Epithelial cell of prostate (primary cell): Measurements from ENCODE around the gene ZSCAN25.
"Not testable (repeated sequence)": the region's sequence is repeated elsewhere in the genome, so short reads cannot be mapped to it uniquely, and the experiment has no call there.

Source experiments
- DNase-seq: peaks from one replicate; pipeline ENCODE4 v3.0.0-alpha.2; 2011; ENCODE audit warnings: low read depth, low spot score
- H3K27ac ChIP-seq: fragments of 450-650 bp; 2 replicates; pipeline ENCODE4 v1.5.1; 2017; ENCODE audit warnings: mild to moderate bottlenecking

Gene ZSCAN25

GRCh38 chr7:99642027-99642426 is 25.3 kb downstream of the ZSCAN25 start:
- H3K27ac ChIP-seq, result no peak overlapping the region
- no peak for DNase-seq

GRCh38 chr7:99643464-99643863 is 26.7 kb downstream of the ZSCAN25 start:
- no peak overlapping the region for H3K27ac ChIP-seq
- DNase-seq, result no peak

GRCh38 chr7:99644431-99644830 is 27.7 kb downstream of the ZSCAN25 start:
- no peak overlapping the region for H3K27ac ChIP-seq
- DNase-seq, result no peak

- no peak for DNase-seq
- H3K27ac ChIP-seq, result no peak overlapping the region
These were observed 28.8 kb downstream of the ZSCAN25 start for GRCh38 chr7:99645590-99645989.

- H3K27ac ChIP-seq, result no peak overlapping the region
- no peak for DNase-seq
These were observed 32.1 kb downstream of the ZSCAN25 start for GRCh38 chr7:99648843-99649242.

GRCh38 chr7:99651290-99651689 is 34.5 kb downstream of the ZSCAN25 start:
- DNase-seq, result no peak
- H3K27ac ChIP-seq, result no peak overlapping the region

GRCh38 chr7:99652671-99653070 is 35.9 kb downstream of the ZSCAN25 start:
- H3K27ac ChIP-seq, result no peak overlapping the region
- no peak for DNase-seq

- not testable (repeated sequence) for DNase-seq, H3K27ac ChIP-seq
These were observed 36.5 kb downstream of the ZSCAN25 start for GRCh38 chr7:99653269-99653668.

- DNase-seq, result no peak
- H3K27ac ChIP-seq, result no peak overlapping the region
These were observed 37.0 kb downstream of the ZSCAN25 start for GRCh38 chr7:99653754-99654153.

GRCh38 chr7:99654626-99655025 is 37.9 kb downstream of the ZSCAN25 start:
- not testable (repeated sequence) for DNase-seq, H3K27ac ChIP-seq

- not testable (repeated sequence) for H3K27ac ChIP-seq, DNase-seq
These were observed 41.1 kb downstream of the ZSCAN25 start for GRCh38 chr7:99657879-99658278.

GRCh38 chr7:99665312-99666012 is 48.7 kb downstream of the ZSCAN25 start:
- no peak overlapping the region for H3K27ac ChIP-seq
- no peak for DNase-seq

GRCh38 chr7:99666013-99666395 is 49.3 kb downstream of the ZSCAN25 start:
- no peak overlapping the region for H3K27ac ChIP-seq
- no peak for DNase-seq

- H3K27ac ChIP-seq, result no peak overlapping the region
- no peak for DNase-seq
These were observed 50.4 kb downstream of the ZSCAN25 start for GRCh38 chr7:99667179-99667578.

- no peak overlapping the region for H3K27ac ChIP-seq
- no peak for DNase-seq
These were observed 51.8 kb downstream of the ZSCAN25 start for GRCh38 chr7:99668541-99668940.

GRCh38 chr7:99669782-99670181 is 53.0 kb downstream of the ZSCAN25 start:
- H3K27ac ChIP-seq, result no peak overlapping the region
- DNase-seq, result no peak

- no peak overlapping the region for H3K27ac ChIP-seq
- DNase-seq, result no peak
These were observed 55.8 kb downstream of the ZSCAN25 start for GRCh38 chr7:99672573-99672972.

GRCh38 chr7:99674995-99675742 is 58.4 kb downstream of the ZSCAN25 start:
- H3K27ac ChIP-seq, result no peak overlapping the region
- no peak for DNase-seq

- H3K27ac ChIP-seq, result no peak overlapping the region
- DNase-seq, result no peak
These were observed 60.4 kb downstream of the ZSCAN25 start for GRCh38 chr7:99677013-99677647.

GRCh38 chr7:99677648-99678045 is 60.9 kb downstream of the ZSCAN25 start:
- no peak overlapping the region for H3K27ac ChIP-seq
- DNase-seq, result no peak

- H3K27ac ChIP-seq, result peak overlapping the region; percentile 54
- peak; percentile 36 for DNase-seq
These were observed 62.3 kb downstream of the ZSCAN25 start for GRCh38 chr7:99679032-99679399.
